ENCODE data around the gene ECM1. TPM values are rescaled to one million over a fixed set of nuclear protein-coding genes. Genes with fewer than 3 reads are reported as not detected.

The ECM1 gene
- total RNA-seq, 2 experiments from 2014 or later = 2.0 to 3.8 TPM

DNA sequence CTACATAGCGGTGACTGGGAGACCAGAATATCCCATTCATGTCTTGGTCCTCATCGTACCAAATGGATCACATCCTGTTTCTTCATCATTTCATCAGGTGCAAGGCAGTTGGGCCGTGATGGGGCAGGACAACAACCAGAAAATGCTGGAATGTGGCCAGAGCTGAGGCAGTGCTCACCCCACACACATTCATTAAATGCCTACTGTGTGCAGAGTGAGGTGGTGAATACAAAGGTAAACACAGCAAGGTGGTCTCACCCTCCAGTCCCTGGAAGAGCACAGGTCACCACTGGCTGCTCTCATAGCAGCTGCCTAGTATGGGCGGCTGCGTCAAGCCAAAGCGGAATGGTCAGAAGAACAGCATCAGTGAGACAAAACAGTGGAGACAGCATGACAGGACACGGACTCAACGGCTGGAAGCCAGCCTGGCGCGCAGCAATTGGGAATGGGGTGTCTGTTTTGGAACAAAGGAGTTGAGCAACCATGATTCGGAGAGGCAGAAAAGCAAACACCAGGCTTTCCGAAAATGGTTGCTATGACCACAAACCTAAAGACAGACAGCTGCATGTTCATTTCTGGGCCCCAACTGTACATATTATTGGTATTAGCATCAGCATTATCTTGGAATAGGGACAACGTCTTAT, 35.7 kb downstream of the ECM1 start:
- CTCF ChIA-PET (ENCODE audit: unreplicated experiment) = no interaction called here
- no peaks in the 10 kb centered on the region for H3K79me2 ChIP-seq (ENCODE audit: insufficient read depth, low read depth, low read length)
- BruUV-seq (replicated peaks) = no TSS peak
- no peak for DNase-seq (ENCODE audit: low spot score)
- POLR2A ChIA-PET = no interaction called here
- no peaks in the 10 kb centered on the region for H4K20me1 ChIP-seq (ENCODE audit: insufficient read depth, low read length)
- no peak overlapping the region for H3K4me3 ChIP-seq (ENCODE audit: low read depth, low read length, poor library complexity, severe bottlenecking)
- H3K4me1 ChIP-seq (ENCODE audit: insufficient read depth, low read length, poor library complexity, severe bottlenecking) = peaks cover 3% of the 10 kb centered on the region
- no peak overlapping the region for H3K4me2 ChIP-seq (ENCODE audit: low read length)
- H3K9me3 ChIP-seq (ENCODE audit: low read length) = no peaks in the 10 kb centered on the region
- H2AFZ ChIP-seq (ENCODE audit: low read length) = no peak overlapping the region
- no peaks in the 10 kb centered on the region for H3K9me2 ChIP-seq (ENCODE audit: insufficient read depth, low read length)
- H3K36me3 ChIP-seq (ENCODE audit: insufficient read depth, low read length) = no peaks in the 10 kb centered on the region
- no peak overlapping the region for H3K27ac ChIP-seq (ENCODE audit: low read depth, low read length, poor library complexity, severe bottlenecking)
- intact Hi-C loops (cut with micrococcal nuclease; ENCODE audit: unreplicated experiment) = no loop called here
- no peak for TF ChIP-seq EZH2phosphoT487 (IDR thresholded peaks at IDR 0.05; ENCODE audit: borderline replicate concordance, low read depth, low read length)
- TF ChIP-seq, protein P1, sequence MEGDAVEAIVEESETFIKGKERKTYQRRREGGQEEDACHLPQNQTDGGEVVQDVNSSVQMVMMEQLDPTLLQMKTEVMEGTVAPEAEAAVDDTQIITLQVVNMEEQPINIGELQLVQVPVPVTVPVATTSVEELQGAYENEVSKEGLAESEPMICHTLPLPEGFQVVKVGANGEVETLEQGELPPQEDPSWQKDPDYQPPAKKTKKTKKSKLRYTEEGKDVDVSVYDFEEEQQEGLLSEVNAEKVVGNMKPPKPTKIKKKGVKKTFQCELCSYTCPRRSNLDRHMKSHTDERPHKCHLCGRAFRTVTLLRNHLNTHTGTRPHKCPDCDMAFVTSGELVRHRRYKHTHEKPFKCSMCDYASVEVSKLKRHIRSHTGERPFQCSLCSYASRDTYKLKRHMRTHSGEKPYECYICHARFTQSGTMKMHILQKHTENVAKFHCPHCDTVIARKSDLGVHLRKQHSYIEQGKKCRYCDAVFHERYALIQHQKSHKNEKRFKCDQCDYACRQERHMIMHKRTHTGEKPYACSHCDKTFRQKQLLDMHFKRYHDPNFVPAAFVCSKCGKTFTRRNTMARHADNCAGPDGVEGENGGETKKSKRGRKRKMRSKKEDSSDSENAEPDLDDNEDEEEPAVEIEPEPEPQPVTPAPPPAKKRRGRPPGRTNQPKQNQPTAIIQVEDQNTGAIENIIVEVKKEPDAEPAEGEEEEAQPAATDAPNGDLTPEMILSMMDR (conservative IDR thresholded peaks at IDR 0.05; ENCODE audit: low read length) = no peak

DNA sequence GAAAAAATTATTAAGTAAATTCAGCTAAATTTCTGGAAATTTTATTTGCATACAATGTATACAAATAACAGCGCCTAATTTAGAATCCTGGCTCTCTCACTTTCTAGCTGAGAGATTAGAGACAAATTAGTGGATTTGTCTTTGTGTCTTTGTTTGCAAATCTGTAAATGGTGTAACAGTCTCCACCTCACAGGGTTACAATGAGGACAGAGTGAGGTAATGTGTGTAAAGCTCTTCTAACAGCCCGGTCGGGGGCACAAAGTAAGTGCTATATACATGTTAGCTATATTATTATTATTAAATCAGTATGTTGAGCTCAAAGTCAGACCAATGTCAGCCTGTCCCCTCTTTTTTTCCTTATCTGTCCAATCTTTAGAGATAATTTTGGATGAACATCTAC, 36.3 kb downstream of the ECM1 start:
- ChIA-PET CTCF (ENCODE audit: unreplicated experiment) (no interaction called here), POLR2A (interaction anchor here (0.6 to 0.7 kb wide), 2 partner anchors 241 to 280 kb away, joined by 3 to 4 read pairs; no protein-coding TSS in a partner anchor)
- BruUV-seq (replicated peaks) = no TSS peak
- Histone ChIP-seq H3K4me1 (ENCODE audit: insufficient read depth, low read length, poor library complexity, severe bottlenecking) (peaks cover 6% of the 10 kb centered on the region), H4K20me1 (ENCODE audit: insufficient read depth, low read length) (no peaks in the 10 kb centered on the region), H3K4me2 (ENCODE audit: low read length) (no peak overlapping the region), H3K9me3 (ENCODE audit: low read length) (no peaks in the 10 kb centered on the region), H3K27ac (ENCODE audit: low read depth, low read length, poor library complexity, severe bottlenecking) (no peak overlapping the region), H3K79me2 (ENCODE audit: insufficient read depth, low read depth, low read length) (no peaks in the 10 kb centered on the region), H3K9me2 (ENCODE audit: insufficient read depth, low read length) (no peaks in the 10 kb centered on the region), H3K36me3 (ENCODE audit: insufficient read depth, low read length) (no peaks in the 10 kb centered on the region), H3K4me3 (ENCODE audit: low read depth, low read length, poor library complexity, severe bottlenecking) (no peak overlapping the region), H2AFZ (ENCODE audit: low read length) (no peak overlapping the region)
- no peak for DNase-seq (ENCODE audit: low spot score)
- TF ChIP-seq, protein P1 (conservative IDR thresholded peaks at IDR 0.05; ENCODE audit: low read length) = no peak
- no peak for TF ChIP-seq EZH2phosphoT487 (IDR thresholded peaks at IDR 0.05; ENCODE audit: borderline replicate concordance, low read depth, low read length)
- intact Hi-C loops (cut with micrococcal nuclease; ENCODE audit: unreplicated experiment) = no loop called here

DNA sequence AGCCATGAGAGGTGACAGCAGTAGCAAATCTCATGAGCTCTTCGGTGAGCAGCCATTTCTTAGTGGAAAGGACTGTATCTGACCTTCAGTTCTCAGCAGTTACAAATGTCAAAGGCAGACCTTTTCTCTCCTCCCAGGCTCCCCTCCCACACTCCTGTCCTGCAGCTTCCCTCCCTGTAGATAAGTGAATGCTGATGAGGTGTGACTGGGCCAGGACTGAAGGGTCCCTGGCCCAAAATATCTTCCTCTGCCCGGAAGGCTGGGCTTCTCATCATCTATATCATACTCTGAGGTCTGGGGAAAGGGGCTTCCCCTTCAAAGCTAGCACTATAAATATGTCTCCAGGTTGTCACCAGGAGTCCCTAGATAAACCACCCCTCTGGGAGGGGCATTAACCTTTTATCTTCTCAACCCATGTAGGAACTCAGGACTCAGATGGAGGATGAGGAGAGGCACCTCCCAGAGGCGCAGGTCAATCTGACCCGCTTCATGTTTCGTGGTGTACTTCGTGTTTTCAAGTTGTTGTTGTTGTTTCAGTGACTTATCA, 37.6 kb downstream of the ECM1 start:
- Histone ChIP-seq H3K4me1 (ENCODE audit: insufficient read depth, low read length, poor library complexity, severe bottlenecking) (peaks cover 9% of the 10 kb centered on the region), H3K9me2 (ENCODE audit: insufficient read depth, low read length) (no peaks in the 10 kb centered on the region), H3K9me3 (ENCODE audit: low read length) (no peaks in the 10 kb centered on the region), H4K20me1 (ENCODE audit: insufficient read depth, low read length) (no peaks in the 10 kb centered on the region), H3K27ac (ENCODE audit: low read depth, low read length, poor library complexity, severe bottlenecking) (no peak overlapping the region), H3K4me3 (ENCODE audit: low read depth, low read length, poor library complexity, severe bottlenecking) (no peak overlapping the region), H2AFZ (ENCODE audit: low read length) (no peak overlapping the region), H3K36me3 (ENCODE audit: insufficient read depth, low read length) (no peaks in the 10 kb centered on the region), H3K4me2 (ENCODE audit: low read length) (no peak overlapping the region), H3K79me2 (ENCODE audit: insufficient read depth, low read depth, low read length) (no peaks in the 10 kb centered on the region)
- intact Hi-C loops (cut with micrococcal nuclease; ENCODE audit: unreplicated experiment) = no loop called here
- BruUV-seq (replicated peaks) = no TSS peak
- ChIA-PET CTCF (ENCODE audit: unreplicated experiment) (no interaction called here), POLR2A (interaction anchor here (0.6 to 0.7 kb wide), 4 partner anchors 12 to 516 kb away, joined by 3 to 8 read pairs (median 4); no protein-coding TSS in a partner anchor)
- DNase-seq (ENCODE audit: low spot score) = no peak
- TF ChIP-seq EZH2phosphoT487 (IDR thresholded peaks at IDR 0.05; ENCODE audit: borderline replicate concordance, low read depth, low read length) = no peak
- TF ChIP-seq, protein P1 (conservative IDR thresholded peaks at IDR 0.05; ENCODE audit: low read length) = no peak

Measured in OCI-LY7 (cell line).